GM18520 (cell line): ENCODE data around the gene ARMC8.
A peak's percentile ranks its signal among the peaks of the same experiment; 100 is the strongest.

Experiments used
- ATAC-seq: cut with Tn5 transposase; IDR thresholded peaks from one replicate; pipeline ENCODE4 v1.9.1; 2021; ENCODE audit not compliant: unreplicated experiment

ARMC8 gene

DNA sequence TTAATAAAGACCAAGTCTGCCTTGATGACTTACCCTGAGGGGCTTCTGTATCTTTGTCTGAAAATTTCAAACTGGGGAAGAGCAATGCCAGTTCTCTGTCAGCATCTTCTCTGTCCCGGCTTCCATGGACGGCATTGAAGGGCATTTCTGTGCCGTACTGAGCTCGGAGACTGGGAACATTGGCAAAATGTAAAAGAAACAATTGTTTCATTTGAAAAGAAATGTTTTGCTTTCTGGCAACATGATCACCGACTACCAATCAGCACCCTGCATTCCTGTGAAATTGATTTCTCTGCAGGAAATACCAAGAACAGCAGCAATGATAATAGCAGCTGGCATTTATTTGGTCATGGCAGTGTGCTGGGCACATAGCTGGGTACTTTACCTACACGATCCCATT lies 116.4 kb downstream of the ARMC8 start:
- ATAC-seq: no peak

DNA sequence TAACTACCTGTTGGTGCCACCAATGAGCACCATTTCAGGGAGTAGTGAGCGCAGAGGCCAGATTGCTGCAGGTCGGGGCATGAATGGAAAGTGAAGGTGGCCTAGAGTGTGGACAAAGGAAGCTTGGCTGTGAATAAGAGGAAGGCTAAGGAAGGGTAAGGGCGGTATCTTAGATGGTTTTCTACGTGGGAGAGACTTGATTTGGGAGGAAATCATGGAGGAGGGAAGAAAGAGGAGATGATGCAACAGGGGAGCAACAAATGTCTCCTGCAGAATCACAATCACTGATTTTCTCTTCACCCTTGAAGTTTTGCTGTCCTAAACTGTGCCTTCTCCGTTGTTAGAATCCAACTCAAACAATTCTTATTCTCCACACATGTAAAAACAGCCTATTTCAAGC lies 120.8 kb downstream of the ARMC8 start:
- ATAC-seq: no peak

DNA sequence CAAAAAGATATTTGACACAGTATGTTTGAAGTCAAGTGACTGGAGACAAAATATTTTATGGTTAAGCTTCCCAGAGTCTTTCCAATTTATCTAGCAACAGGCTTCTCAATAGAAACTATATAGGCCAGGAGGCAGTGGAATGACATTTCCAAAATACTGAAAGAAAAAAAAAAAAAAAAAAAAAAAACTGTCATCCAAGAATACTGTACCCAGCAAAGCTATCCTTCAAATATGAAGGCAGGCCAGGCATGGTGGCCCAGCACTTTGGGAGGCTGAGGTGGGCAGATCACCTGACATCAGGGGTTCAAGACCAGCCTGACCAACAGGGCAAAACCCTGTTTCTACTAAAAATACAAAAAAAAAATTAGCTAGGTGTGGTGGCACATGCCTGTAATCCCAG lies 121.7 kb downstream of the ARMC8 start:
- no peak for ATAC-seq

DNA sequence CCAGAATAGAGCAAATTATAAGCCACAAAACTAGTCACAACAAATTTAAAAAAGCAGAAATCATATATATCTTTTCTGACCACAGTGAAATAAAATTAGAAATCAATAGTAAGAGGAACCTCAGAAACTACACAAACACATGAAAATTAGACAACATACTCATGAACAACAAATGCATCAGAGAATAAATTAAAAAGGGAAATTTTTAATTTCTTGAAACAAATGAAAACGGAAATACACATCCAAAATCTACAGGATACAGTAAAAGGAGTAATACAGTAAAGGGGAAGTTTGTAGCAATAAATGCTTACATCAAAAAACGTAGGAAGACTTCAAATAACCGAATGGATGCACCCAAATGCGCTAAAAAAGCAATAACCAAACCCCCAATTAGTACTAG lies 123.4 kb downstream of the ARMC8 start:
- ATAC-seq: no peak

DNA sequence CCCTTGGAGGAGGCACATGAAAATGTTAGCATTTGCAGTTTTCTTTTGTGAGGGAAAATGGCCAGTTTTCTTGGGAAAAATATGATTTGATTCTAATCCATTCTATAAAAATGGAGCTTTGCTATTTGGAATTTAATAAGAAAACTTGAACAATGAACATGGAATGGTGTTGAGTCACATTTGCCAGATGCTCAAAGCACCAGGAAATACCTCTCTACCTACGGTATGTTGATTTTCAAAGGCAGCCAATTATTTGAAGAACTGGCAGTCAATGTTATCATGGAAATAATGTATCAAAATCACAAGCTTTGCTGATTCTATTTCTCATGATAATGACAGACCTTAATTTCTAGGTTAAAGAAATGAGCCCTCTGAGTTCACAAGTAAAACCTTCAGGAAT lies 127.7 kb downstream of the ARMC8 start:
- no peak for ATAC-seq

DNA sequence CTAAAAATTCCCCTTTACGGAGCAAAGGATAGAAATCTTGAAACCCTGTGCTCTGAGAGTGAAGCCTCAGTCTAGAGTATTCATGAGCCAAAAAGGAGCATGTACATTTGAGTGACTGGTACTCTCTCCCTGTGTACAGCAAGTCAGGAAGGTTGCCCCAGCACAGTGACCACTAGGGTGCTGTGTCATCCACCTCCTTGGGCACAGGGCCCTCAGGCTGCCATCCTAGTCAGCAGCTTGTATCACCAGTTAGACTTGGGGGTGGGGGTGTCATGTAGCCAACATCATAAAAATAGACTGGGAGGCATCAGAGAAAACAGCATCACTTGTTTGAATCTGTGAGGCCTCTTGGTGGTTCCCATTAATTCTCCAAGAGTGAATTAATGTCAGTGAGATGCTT lies 130.6 kb downstream of the ARMC8 start:
- ATAC-seq: no peak

- no peak for ATAC-seq
These were observed 136.9 kb downstream of the ARMC8 start for GRCh38 chr3:138323971-138324370.

- ATAC-seq: no peak
These were observed 138.9 kb downstream of the ARMC8 start for GRCh38 chr3:138325990-138326389.

DNA sequence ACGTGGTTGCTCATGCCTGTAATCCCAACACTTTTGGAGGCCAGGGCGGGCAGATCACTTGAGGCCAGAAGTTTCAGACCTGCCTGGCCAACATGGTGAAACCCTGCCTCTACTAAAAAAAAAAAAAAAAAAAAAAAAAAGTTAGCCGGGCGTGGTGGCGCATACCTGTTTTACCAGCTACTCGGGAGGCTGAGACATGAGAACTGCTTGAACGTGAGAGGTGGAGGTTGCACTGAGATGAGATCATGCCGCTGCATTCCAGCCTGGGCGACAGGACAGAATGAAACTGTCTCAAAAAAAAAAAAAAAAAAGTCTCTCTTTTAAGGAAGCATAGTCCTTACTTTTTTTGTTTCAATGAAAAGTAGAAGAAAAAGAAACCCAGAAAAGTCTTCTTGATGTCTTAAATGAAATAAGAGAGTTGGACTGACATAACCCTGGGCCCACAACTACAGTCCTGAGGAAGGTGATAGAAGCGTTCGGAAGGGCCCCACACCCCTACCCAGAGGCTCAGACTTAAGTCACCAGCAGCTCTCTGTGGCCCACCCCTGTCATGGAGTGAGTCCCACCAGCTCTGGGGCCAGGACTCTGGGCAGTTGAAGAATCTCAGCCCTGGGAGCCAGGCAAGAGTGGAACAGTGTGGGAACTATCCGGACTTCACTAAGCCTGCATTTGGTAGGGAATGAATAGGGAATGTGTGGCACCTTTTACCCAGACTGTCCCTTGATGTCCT lies 139.9 kb downstream of the ARMC8 start:
- ATAC-seq: no peak

- no peak for ATAC-seq
These were observed 140.7 kb downstream of the ARMC8 start for GRCh38 chr3:138327831-138328230.

DNA sequence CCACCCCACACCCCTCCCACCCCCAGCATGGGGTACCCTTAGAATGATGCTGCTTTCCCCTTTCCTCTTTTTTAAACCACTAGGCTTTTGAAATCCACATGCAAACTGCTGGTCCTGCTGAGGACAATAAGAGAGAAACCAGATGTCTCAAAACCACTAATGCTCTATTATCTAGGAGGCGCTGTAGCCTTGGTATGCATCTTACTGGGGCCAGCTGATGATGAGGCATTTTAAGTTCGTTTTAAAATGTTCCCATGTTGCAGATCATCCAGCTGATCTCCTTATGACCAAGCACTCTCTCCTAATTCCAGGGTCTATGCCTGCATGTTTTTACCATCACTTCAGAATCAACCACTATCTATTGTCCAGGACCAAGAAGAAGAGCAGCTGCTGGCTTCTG lies 141.2 kb downstream of the ARMC8 start:
- ATAC-seq: no peak

DNA sequence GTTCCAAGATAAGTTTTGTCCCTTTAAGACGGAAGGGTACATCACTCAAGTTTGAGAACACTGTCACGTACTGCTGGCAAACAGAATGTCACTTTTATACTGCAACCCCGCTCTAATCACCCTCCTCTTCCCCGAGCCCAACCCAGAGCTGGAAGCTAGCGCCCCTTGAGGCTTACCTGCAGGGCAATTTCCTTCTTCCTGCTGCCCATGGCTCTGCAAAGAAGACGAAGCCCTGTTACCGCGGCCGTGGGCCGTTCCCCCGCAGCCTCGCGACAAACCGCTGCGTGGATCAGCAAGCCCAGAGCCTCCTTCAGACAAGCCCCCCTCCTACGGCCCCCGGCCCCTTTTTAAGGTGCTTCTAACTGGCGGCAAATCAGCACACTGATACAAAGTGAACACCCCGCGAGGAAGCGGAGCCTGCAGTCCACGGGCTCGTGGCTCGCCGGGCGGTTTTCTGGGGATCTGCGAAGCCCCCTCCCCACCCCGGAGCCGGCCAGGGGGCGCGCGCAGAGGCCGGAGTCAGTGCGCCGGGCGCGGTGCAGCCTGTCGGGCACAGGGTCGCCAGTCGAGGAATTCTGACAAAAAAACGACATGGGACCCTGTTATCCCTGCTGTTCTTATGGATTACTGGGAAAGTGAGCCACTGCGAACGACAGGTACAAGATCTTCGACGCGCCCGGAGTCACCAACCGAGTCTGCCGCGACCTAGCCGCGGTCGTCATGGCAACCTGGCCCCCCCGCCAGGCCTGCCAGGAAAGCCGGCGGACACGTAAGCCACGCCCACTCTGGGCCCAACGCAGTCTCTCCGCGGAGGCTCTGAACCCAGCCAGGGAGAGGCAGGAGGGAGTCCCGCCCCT lies 142.3 kb downstream of the ARMC8 start, which contains the start of gene NME9:
Gene NME9, minus strand, starts transcription at position 725 of the 857 bp plus-strand sequence. Its CDS starts 516 bp downstream, at position 209.
- peak; percentile 60 for ATAC-seq

GRCh38 chr3:138329984-138330293 lies 142.8 kb downstream of the ARMC8 start:
- ATAC-seq: no peak

- no peak for ATAC-seq
These were observed 144.2 kb downstream of the ARMC8 start for GRCh38 chr3:138331143-138331894.

- no peak for ATAC-seq
These were observed 145.5 kb downstream of the ARMC8 start for GRCh38 chr3:138332472-138333073.

GRCh38 chr3:138334608-138335007 lies 147.5 kb downstream of the ARMC8 start:
- ATAC-seq: no peak

DNA sequence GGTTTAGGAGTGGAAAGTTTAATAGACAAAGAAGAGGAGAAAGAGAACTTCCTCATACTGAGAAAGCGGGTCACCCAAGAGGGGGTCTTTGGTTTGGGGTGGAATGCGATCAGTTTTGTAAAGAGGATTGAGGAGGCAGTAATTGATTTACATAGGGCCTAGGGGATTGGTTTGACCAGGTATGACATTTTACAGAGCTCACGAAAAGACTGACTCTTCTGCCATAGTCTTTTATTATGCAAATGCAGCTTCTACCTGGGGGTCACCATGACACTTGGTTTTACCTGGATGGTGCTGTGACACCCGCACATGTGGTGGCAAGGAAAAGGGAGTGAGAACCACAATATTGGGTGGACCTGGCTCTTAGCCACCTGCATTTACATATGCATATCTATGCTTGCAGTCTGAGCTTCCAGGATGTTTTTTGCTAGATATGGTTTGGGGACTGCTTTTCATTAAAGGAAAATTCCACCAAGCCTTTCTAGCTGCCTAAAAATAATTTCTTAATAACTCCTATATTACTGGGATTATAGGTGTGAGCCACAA lies 149.4 kb downstream of the ARMC8 start:
- ATAC-seq: no peak

GRCh38 chr3:138338244-138338643 lies 151.1 kb downstream of the ARMC8 start:
- no peak for ATAC-seq

DNA sequence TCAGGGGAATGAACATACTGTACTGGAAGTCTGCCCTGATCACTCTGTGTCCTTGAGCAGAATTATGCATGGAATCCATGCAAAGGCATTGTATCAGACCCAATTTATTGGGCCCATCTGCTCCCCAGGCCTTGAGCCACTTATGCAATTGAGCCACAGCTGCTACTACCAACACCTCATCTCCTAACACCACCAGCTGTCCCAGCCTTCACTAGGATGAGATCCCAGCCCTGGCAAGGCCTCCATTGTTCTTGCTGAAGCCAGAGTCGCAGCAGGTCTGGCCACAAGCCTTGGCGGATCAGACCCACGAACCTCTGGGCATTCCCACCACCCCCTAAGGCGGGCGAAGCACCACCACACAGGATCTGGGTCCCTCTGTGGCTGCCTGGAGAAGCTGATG lies 151.7 kb downstream of the ARMC8 start:
- ATAC-seq: no peak

DNA sequence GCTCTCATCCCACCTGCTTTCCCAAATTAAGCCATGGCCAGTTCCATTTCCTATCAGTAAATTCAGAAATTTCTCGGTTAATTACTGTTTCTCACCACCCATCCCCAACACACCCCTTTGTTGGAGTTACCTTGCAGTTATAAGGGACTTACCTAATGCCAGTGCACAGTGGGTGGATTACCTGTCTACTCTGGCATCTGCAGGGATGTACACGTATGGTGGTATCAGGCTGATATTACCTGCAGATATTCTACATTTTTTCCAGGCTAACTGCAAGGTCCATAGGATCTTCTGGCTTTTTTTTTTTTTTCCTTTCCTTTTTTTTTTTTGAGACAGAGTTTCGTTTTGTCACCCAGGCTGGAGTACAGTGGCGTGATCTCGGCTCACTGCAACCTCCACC lies 153.4 kb downstream of the ARMC8 start:
- ATAC-seq: no peak

DNA sequence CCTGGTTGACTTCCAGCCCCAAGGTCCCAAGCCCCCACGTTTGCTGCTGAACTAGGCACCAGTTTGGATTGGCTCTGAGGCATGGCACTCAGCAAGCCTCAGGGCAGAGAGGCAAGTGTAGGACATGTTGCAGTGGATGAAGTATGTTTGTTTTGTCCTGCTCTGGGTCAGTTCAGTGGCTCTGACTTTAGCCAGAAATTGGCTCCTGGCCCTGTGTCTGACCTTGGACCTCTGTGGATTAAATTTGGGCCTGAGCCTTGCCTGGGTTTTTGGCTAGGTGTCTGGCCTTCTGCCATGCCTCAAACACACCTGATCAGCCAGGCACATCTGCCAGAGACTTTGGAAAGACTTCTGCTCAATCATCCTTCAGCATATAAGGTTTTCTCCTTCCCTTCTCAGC lies 157.7 kb downstream of the ARMC8 start:
- no peak for ATAC-seq
